ENCODE results near the gene GRIA1.

Gene GRIA1

DNA sequence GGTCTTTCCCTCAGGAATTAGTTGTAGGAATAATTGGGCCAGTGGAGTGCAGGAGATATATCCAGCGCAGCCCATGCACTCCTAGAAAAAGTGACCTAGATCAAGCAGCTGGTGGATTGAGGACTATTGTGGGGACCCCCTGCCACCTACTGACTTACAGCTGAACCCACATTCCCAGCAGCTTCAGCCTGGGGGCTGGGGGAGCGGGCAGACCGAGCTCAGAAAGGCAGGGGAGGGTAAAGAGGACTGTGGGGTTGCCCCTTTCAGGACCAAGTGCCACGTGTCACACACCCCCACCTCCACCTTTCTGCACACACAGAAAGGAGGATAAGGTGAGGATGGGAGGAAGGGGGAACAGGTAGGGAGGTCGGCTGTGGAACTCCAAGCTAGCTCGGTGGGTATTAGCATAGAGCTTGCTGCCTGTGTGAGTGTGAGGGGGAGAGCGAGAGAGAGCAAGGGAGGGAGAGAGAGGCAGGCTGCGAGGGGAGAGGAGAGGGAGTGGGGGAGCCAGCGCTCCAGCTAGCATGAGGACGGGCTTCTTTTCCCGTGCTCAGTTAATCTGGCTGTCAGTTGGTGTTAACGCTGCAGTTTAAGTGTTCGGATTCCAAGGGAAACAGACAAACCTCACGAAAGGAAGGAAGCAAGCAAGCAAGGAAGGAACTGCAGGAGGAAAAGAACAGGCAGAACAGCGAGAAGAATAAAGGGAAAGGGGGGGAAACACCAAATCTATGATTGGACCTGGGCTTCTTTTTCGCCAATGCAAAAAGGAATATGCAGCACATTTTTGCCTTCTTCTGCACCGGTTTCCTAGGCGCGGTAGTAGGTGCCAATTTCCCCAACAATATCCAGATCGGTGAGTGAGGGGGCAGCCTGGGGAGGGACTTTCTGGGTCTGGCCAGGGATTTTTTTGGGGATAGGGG is at the start of gene GRIA1:
Gene GRIA1, plus strand, starts transcription at position 553 of the 920 bp plus-strand sequence.
- DNase-seq (ENCODE audit: low read depth, low spot score) = no peak

GRCh38 chr5:153445875-153446579 is 44.4 kb upstream of the GRIA1 start:
- DNase-seq (ENCODE audit: low read depth, low spot score) = no peak

DNA sequence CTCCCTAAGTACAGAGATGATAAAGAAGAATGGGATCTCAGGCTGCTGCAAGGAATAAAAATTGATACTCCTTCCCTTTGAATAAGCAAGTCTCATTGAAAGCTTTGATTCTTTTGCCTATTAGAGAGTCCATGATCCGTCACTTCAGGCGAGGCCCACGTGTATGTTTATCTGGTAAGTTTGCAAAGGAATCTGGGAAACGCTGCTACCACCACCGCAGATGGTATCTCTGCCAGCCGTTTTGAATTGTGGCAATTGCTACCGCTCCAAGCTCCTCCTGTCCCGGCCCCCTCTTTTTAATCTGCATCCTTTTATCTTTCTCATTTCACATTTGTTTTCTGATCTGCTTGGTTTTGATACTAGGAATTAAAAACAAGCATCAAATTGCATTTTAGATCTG is 42.9 kb upstream of the GRIA1 start:
- no peak for DNase-seq (ENCODE audit: low read depth, low spot score)

DNA sequence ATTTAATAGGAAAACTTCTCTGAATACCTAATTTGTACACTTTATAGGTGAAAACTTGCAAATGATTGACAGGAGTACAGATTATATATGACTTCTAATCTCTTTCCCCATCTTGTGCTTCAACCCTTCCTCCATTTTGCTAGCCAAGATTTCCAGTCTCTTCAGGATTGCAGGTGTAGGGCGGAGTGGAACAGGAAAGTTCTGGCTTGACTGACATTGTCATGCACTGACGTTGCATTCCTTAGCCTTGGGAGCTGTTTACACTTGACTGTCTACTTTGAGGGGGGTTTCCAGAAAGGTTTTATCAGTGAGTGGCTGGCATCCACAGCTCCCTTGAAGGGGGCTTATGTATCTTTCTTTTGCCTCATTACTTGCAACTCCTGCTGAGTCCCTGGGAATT is 34.1 kb upstream of the GRIA1 start:
- DNase-seq (ENCODE audit: low read depth, low spot score) = no peak

GRCh38 chr5:153456993-153457392 is 33.5 kb upstream of the GRIA1 start:
- DNase-seq (ENCODE audit: low read depth, low spot score) = no peak

DNA sequence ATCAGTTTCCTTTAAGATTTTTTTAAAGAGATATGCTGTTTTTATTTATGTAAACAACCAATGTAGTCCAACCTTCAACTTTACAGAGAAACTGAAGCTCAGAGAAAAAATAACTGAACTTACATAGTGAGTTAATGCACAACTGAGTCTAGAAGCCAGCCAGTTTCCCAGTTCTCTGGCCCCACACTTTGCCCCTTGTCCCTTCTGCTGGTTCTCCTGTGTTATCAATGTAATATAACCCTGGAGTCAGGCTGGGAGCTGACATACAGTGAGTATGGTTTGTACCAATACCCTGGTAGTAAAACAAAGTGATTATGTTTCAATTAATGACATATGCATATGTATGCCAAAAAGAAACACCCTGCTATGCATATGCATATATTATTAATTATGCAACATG is 32.2 kb upstream of the GRIA1 start:
- DNase-seq (ENCODE audit: low read depth, low spot score) = no peak

GRCh38 chr5:153459051-153459743 is 31.3 kb upstream of the GRIA1 start:
- no peak for DNase-seq (ENCODE audit: low read depth, low spot score)

GRCh38 chr5:153460421-153460820 is 30.0 kb upstream of the GRIA1 start:
- no peak for DNase-seq (ENCODE audit: low read depth, low spot score)

- DNase-seq (ENCODE audit: low read depth, low spot score) = no peak
Measured at GRCh38 chr5:153461341-153461740, 29.1 kb upstream of the GRIA1 start.

- DNase-seq (ENCODE audit: low read depth, low spot score) = no peak
Measured at GRCh38 chr5:153463806-153464205, 26.7 kb upstream of the GRIA1 start.

GRCh38 chr5:153467546-153467945 is 22.9 kb upstream of the GRIA1 start:
- DNase-seq (ENCODE audit: low read depth, low spot score) = no peak

GRCh38 chr5:153469423-153469822 is 21.0 kb upstream of the GRIA1 start:
- no peak for DNase-seq (ENCODE audit: low read depth, low spot score)

DNA sequence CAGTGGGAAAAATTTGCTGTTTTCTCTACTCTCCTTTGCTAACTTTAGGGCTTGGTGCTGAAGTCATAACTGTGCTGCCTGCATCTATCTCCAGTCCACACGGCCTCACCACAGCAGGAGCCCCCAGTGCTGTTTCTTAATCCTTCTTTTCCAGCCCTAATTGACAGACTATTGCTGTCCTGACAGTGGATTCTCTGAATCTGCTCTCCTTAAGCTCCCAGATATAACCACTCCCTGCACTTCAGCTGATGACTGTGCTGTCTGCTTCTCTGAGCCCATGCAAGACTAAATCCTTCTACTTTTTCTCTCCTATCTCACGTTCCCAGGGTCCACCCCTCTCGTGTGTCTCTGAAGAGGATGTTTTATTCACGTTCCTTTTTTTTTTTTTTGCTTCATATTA is 19.7 kb upstream of the GRIA1 start:
- DNase-seq (ENCODE audit: low read depth, low spot score) = no peak

GRCh38 chr5:153476767-153477166 is 13.7 kb upstream of the GRIA1 start:
- no peak for DNase-seq (ENCODE audit: low read depth, low spot score)

- DNase-seq (ENCODE audit: low read depth, low spot score) = no peak
Measured at GRCh38 chr5:153480401-153480800, 10.1 kb upstream of the GRIA1 start.

GRCh38 chr5:153483482-153483881 is 7.0 kb upstream of the GRIA1 start:
- no peak for DNase-seq (ENCODE audit: low read depth, low spot score)

GRCh38 chr5:153485641-153486040 is 4.8 kb upstream of the GRIA1 start:
- no peak for DNase-seq (ENCODE audit: low read depth, low spot score)

GRCh38 chr5:153486771-153487170 is 3.7 kb upstream of the GRIA1 start:
- DNase-seq (ENCODE audit: low read depth, low spot score) = no peak

GRCh38 chr5:153489611-153490010 is 859 bp upstream of the GRIA1 start:
- no peak for DNase-seq (ENCODE audit: low read depth, low spot score)

DNA sequence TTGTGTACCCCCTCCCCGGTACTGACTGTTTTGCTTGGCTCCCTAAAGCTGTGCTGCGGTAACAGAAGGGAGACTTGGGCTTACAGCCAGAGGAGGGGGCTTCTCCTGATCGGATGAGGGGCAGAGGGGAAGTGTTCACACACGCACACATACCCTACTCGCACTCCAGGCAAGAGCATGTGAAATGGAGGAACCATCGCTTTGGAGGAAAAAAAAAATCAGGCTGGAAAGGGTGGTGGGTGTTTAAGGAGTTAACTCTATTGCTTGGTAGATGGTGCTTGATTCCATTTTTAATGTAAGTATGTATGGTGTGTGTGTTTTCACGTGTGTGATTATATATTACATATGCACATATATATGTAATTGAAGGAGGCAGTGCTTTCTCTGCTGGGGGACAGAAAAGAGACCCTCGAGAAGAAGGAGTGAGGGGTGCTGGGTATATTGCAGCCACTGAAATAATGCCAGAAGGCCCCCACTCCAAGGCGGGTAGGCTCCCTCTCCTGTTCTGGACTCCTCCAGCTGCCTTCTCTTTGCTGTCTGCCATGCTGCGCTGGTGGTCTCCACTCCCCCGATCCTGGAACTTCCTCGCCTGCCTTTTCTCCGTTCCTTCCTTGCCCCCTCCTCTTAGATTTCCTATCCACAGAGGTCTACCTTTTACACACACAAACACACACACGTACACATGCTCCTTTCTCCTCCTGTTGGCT is 721 bp downstream of the GRIA1 start:
- no peak for DNase-seq (ENCODE audit: low read depth, low spot score)

GRCh38 chr5:153491856-153492255 is 1.4 kb downstream of the GRIA1 start:
- no peak for DNase-seq (ENCODE audit: low read depth, low spot score)

GRCh38 chr5:153496835-153497234 is 6.4 kb downstream of the GRIA1 start:
- no peak for DNase-seq (ENCODE audit: low read depth, low spot score)
